GM23338 (cell line): ENCODE results near the gene RNF220. TPM values are rescaled to one million over a fixed set of nuclear protein-coding genes. Genes with fewer than 3 reads are reported as not detected.
A peak's percentile ranks its signal among the peaks of the same experiment; 100 is the strongest.

Source experiments
- ATAC-seq: fragments of 200-7000 bp; cut with Tn5 transposase; 3 replicates; pipeline ENCODE4 v1.9.1; 2020
- DNase-seq: peaks from one replicate; pipeline ENCODE4 v3.0.0-alpha.2; 2015; ENCODE audit warnings: low spot score
- H2AFZ ChIP-seq: fragments of 200-600 bp; sonication (generic); 2 replicates; pipeline ENCODE4 v1.8.0; 2016; ENCODE audit warnings: antibody characterized with exemption, mild to moderate bottlenecking, moderate library complexity
- H3F3A ChIP-seq: fragments of 200-600 bp; sonication (generic); replicated peaks from 2 replicates; pipeline ENCODE4 v1.8.0; 2017; ENCODE audit warnings: antibody characterized with exemption, mixed run types, low read depth
- H3K27ac ChIP-seq: fragments of 200-600 bp; sonication (generic); 2 replicates; pipeline ENCODE4 v1.6.1; 2016; ENCODE audit warnings: low read depth
- H3K27me3 ChIP-seq: fragments of 200-600 bp; sonication (generic); 2 replicates; pipeline ENCODE4 v1.8.0; 2016; ENCODE audit warnings: mild to moderate bottlenecking, mixed run types, moderate library complexity; ENCODE audit not compliant: insufficient read depth
- H3K36me3 ChIP-seq: fragments of 200-600 bp; sonication (generic); 2 replicates; pipeline ENCODE4 v1.8.0; 2016; ENCODE audit warnings: mild to moderate bottlenecking; ENCODE audit not compliant: insufficient read depth
- H3K4me1 ChIP-seq: fragments of 200-600 bp; sonication (generic); 2 replicates; pipeline ENCODE4 v1.8.0; 2016; ENCODE audit warnings: mild to moderate bottlenecking, moderate library complexity; ENCODE audit not compliant: insufficient read depth
- H3K4me2 ChIP-seq: fragments of 200-600 bp; sonication (generic); 2 replicates; pipeline ENCODE4 v1.7.1; 2017; ENCODE audit warnings: mixed run types
- H3K4me3 ChIP-seq: fragments of 200-600 bp; sonication (generic); 2 replicates; pipeline ENCODE4 v1.6.1; 2016; ENCODE audit warnings: mixed run types
- H3K79me2 ChIP-seq: fragments of 200-600 bp; sonication (generic); replicated peaks from 2 replicates; pipeline ENCODE4 v1.8.0; 2017; ENCODE audit warnings: mild to moderate bottlenecking; ENCODE audit not compliant: insufficient read depth
- H3K9me2 ChIP-seq: fragments of 200-600 bp; sonication (generic); 2 replicates; pipeline ENCODE4 v1.8.0; 2017; ENCODE audit not compliant: insufficient read depth
- H4K20me1 ChIP-seq: fragments of 200-600 bp; sonication (generic); replicated peaks from 2 replicates; pipeline ENCODE4 v1.8.0; 2017; ENCODE audit warnings: mild to moderate bottlenecking; ENCODE audit not compliant: insufficient read depth
- H3K27ac Mint-ChIP-seq: 2 replicates; pipeline ENCODE4 v1.8.0; 2020; ENCODE audit warnings: inconsistent platforms, mild to moderate bottlenecking, moderate library complexity, mixed read lengths
- H3K27me3 Mint-ChIP-seq: 3 replicates; pipeline ENCODE4 v1.8.0; 2022; ENCODE audit warnings: low read depth, mild to moderate bottlenecking, moderate library complexity, mixed read lengths, inconsistent platforms; ENCODE audit not compliant: insufficient read depth, poor library complexity
- H3K36me3 Mint-ChIP-seq: 3 replicates; pipeline ENCODE4 v1.8.0; 2021; ENCODE audit warnings: low read depth, mild to moderate bottlenecking, inconsistent platforms, moderate library complexity, mixed read lengths
- H3K4me1 Mint-ChIP-seq: 3 replicates; pipeline ENCODE4 v1.8.0; 2020; ENCODE audit warnings: mild to moderate bottlenecking, inconsistent platforms, mixed read lengths
- H3K4me3 Mint-ChIP-seq: 3 replicates; pipeline ENCODE4 v1.8.0; 2021; ENCODE audit warnings: moderate library complexity, mild to moderate bottlenecking, inconsistent platforms, mixed read lengths
- H3K9me3 Mint-ChIP-seq: 3 replicates; pipeline ENCODE4 v1.8.0; 2020; ENCODE audit warnings: moderate library complexity, mild to moderate bottlenecking, inconsistent platforms, mixed read lengths
- CREB1 ChIP-seq: fragments of 250-450 bp; sonication (Bioruptor Pico); IDR thresholded peaks from 2 replicates; pipeline ENCODE4 v1.5.0; 2020; ENCODE audit warnings: low read depth, mild to moderate bottlenecking, moderate library complexity
- CTCF ChIP-seq, 2 experiments: fragments of 200-600 bp in 1 of 2; sonication (generic) in 1 of 2; conservative IDR thresholded peaks; 2 replicates each; pipeline versions ENCODE4 v1.5.1 to v1.6.1; 2016 to 2017; ENCODE audit warnings: antibody characterized with exemption in 2 of 2, low read depth in 2 of 2, mild to moderate bottlenecking in 2 of 2, moderate library complexity in 1 of 2
- EZH2 ChIP-seq: fragments of 200-600 bp; sonication (generic); IDR thresholded peaks from one replicate; pipeline ENCODE4 v1.8.0; 2017; ENCODE audit warnings: antibody characterized with exemption, mild to moderate bottlenecking, low read depth; ENCODE audit not compliant: unreplicated experiment
- EZH2phosphoT487 ChIP-seq: fragments of 200-600 bp; sonication (generic); IDR thresholded peaks from one replicate; pipeline ENCODE4 v1.8.1; 2018; ENCODE audit warnings: antibody characterized with exemption; ENCODE audit not compliant: unreplicated experiment
- JUNB ChIP-seq: IDR thresholded peaks from one replicate; pipeline ENCODE4 v1.6.1; 2016; ENCODE audit warnings: antibody characterized with exemption; ENCODE audit not compliant: unreplicated experiment
- NANOG ChIP-seq: IDR thresholded peaks from 2 replicates; pipeline ENCODE4 v1.6.1; 2016; ENCODE audit warnings: antibody characterized with exemption, borderline replicate concordance
- STAT1 ChIP-seq: IDR thresholded peaks from one replicate; pipeline ENCODE4 v1.6.1; 2016; ENCODE audit warnings: antibody characterized with exemption; ENCODE audit not compliant: unreplicated experiment
- ZNF114 ChIP-seq: fragments of 250-450 bp; sonication (Bioruptor Pico); IDR thresholded peaks from 2 replicates; pipeline ENCODE4 v1.5.0; 2020; ENCODE audit warnings: mild to moderate bottlenecking, moderate library complexity
- ZNF462 ChIP-seq: fragments of 250-450 bp; sonication (Bioruptor Pico); IDR thresholded peaks from 2 replicates; pipeline ENCODE4 v1.5.0; 2020; ENCODE audit warnings: mild to moderate bottlenecking, moderate library complexity
- polyA plus RNA-seq: library from polyadenylated mRNA; unstranded; fragments of >200 nt; fragmentation: Nextera tagmentation; extraction: Ambion mirVana; gene quantifications from 2 replicates; pipeline ENCODE4 v1.2.1, GENCODE V29; 2016
- total RNA-seq: library from RNA; depleted of rRNA; stranded (reverse); fragments of >200 nt; shearing (Covaris generic); gene quantifications from 2 replicates; pipeline ENCODE4 v1.2.3, GENCODE V29; 2014

Gene RNF220
- total and polyA plus RNA-seq, 2 experiments from 2014 or later = 72.8 to 168 TPM

- H3K27me3 ChIP-seq = no peaks in the 10 kb centered on the region
- H3K27ac ChIP-seq = no peak overlapping the region
- H3K9me2 ChIP-seq = peaks cover 2% of the 10 kb centered on the region; the same call in 1 of the 2 replicates
- H3K9me3 Mint-ChIP-seq = no peaks in the 10 kb centered on the region
- no peaks in the 10 kb centered on the region; the same call in none of the 2 replicates for H4K20me1 ChIP-seq
- peaks cover 13% of the 10 kb centered on the region for H3K27me3 Mint-ChIP-seq
- no peaks in the 10 kb centered on the region; the same call in 2 of the 3 replicates for H3K36me3 Mint-ChIP-seq
- H3K4me2 ChIP-seq = no peak overlapping the region
- no peak overlapping the region for H2AFZ ChIP-seq
- H3K27ac Mint-ChIP-seq = no peak overlapping the region
- no peaks in the 10 kb centered on the region for H3F3A ChIP-seq
- H3K79me2 ChIP-seq = no peaks in the 10 kb centered on the region
- DNase-seq = no peak
- TF ChIP-seq NANOG = no peak
- TF ChIP-seq EZH2phosphoT487 = no peak
- TF ChIP-seq CTCF (conservative IDR thresholded peaks at IDR 0.05; ENCODE audit: low read depth in 2 of 2) = no peak
- no peak for TF ChIP-seq EZH2
- no peak for TF ChIP-seq JUNB
- H3K4me1 Mint-ChIP-seq = peaks cover 23% of the 10 kb centered on the region
- no peak overlapping the region for H3K4me3 ChIP-seq
- H3K4me1 ChIP-seq = peaks cover 20% of the 10 kb centered on the region
- no peaks in the 10 kb centered on the region for H3K36me3 ChIP-seq
- ATAC-seq = no peak
- H3K4me3 Mint-ChIP-seq = no peak overlapping the region
Measured at GRCh38 chr1:44606701-44607281, 201.7 kb downstream of the RNF220 start.

DNA sequence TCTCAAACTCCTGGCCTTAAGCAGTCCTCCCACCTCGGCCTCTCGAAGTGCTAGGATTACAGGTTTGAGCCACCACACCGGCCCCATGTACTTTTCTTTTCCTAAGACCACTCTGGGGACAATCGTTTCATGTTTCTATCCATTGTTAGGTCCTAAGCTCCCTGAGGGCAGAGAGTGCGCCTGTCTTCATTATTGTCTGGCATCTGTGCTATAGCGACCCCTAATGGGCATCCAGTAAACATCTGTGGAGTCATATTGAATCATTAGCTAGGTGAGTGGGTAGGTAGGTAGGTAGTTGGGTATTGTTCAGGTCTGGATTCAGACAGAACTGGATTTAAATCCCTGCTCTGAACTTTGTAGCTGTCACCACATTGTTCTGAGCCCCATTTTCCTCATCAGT is 203.1 kb downstream of the RNF220 start:
- H3K9me2 ChIP-seq = peaks cover 2% of the 10 kb centered on the region; the same call in 1 of the 2 replicates
- H4K20me1 ChIP-seq = no peaks in the 10 kb centered on the region; the same call in none of the 2 replicates
- peaks cover 15% of the 10 kb centered on the region for H3K27me3 Mint-ChIP-seq
- no peaks in the 10 kb centered on the region for H3K36me3 ChIP-seq
- H3K4me3 ChIP-seq = no peak overlapping the region
- no peaks in the 10 kb centered on the region for H3K27me3 ChIP-seq
- H3F3A ChIP-seq = no peaks in the 10 kb centered on the region
- no peaks in the 10 kb centered on the region; the same call in 2 of the 3 replicates for H3K36me3 Mint-ChIP-seq
- peaks cover 23% of the 10 kb centered on the region for H3K4me1 Mint-ChIP-seq
- peak; percentile 74 for DNase-seq
- no peak overlapping the region for H3K4me3 Mint-ChIP-seq
- no peak overlapping the region for H3K27ac Mint-ChIP-seq
- no peak overlapping the region for H3K27ac ChIP-seq
- no peaks in the 10 kb centered on the region for H3K9me3 Mint-ChIP-seq
- H3K4me1 ChIP-seq = peaks cover 16% of the 10 kb centered on the region
- peak; percentile 7; the same call in 1 of the 3 replicates for ATAC-seq
- H3K79me2 ChIP-seq = no peaks in the 10 kb centered on the region
- H2AFZ ChIP-seq = no peak overlapping the region
- no peak overlapping the region for H3K4me2 ChIP-seq
- TF ChIP-seq JUNB = no peak
- no peak for TF ChIP-seq CREB1 (CRISPR knock-in tag)
- peak; percentile 76 to 81 for TF ChIP-seq CTCF (conservative IDR thresholded peaks at IDR 0.05; ENCODE audit: low read depth in 2 of 2)
- TF ChIP-seq STAT1 = no peak
- TF ChIP-seq ZNF462 (CRISPR knock-in tag) = no peak
- TF ChIP-seq ZNF114 (CRISPR knock-in tag) = no peak
